Umbilical cord (tissue), 2 donors: Measurements from ENCODE around the gene SLC30A5. TPM values are rescaled to one million over a fixed set of nuclear protein-coding genes. Genes with fewer than 3 reads are reported as not detected.
A peak's percentile ranks its signal among the peaks of the same experiment; 100 is the strongest.
"Not testable (repeated sequence)": the region's sequence is repeated elsewhere in the genome, so short reads cannot be mapped to it uniquely, and the experiment has no call there.

Experiments used
- DNase-seq: peaks from one replicate; pipeline ENCODE4 v3.0.0-alpha.2; 2015; ENCODE audit warnings: low spot score
- total RNA-seq: library from RNA; depleted of rRNA; stranded (reverse); fragments of >200 nt; gene quantifications from one replicate; pipeline ENCODE4 v1.2.3, GENCODE V29; 2014; ENCODE audit warnings: low replicate concordance; ENCODE audit not compliant: insufficient read depth

SLC30A5 gene
- total RNA-seq, result 48.9 TPM

- peak; percentile 100 for DNase-seq
Observed at GRCh38 chr5:69093771-69094482, at the start of gene SLC30A5. Gene SLC30A5, plus strand, starts transcription at chr5:69094014. Its CDS starts 242 bp downstream, at chr5:69094256.

GRCh38 chr5:69045213-69045612 lies 48.6 kb upstream of the SLC30A5 start:
- DNase-seq, result not testable (repeated sequence)

DNA sequence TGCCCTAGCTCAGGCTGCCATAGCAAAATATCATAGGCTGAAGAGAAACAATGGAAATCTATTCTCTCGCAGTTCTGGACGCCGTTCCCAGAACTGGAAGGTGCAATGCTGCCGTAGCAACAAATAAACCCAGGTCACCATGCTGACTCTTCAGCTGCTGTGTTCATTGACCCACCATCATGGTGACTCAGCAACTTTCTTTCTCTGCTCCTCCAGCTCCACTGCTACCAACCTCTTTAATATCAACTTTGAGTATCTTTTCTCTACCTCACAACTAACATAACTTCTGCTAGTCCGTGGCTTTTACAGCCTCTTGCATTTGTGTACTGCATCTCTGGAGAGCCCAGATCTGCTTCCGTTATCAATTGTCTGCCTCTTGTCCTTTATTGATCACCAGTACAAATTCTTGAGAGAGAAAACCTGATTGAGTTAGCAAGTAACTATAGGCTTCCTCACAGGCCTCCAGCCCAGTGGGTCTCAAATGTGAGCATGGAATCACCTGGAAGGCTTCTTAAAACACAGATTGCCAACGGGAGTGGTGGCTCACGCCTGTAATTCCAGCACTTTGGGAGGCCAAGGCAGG lies 47.3 kb upstream of the SLC30A5 start:
- no peak for DNase-seq

DNA sequence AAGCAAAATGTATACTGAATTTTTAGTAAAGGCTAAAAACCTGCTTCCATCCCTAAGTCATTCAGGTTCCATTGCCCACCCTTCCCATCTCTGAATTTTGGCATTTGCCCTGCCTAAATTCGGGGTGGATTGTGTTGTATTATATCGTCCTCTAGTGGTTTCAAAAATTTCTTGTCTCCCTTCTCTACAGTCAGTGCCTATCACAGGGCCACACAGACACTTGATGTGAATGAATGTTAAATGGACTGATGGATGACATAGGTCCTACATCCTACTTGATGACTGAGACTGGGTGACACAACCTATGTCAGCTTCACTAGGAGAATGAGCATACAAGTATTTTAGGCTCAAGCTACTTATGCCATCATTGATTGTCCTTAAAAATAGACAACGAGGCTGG lies 45.6 kb upstream of the SLC30A5 start:
- peak; percentile 11 for DNase-seq

- DNase-seq, result no peak
Observed at GRCh38 chr5:69049151-69049550, 44.7 kb upstream of the SLC30A5 start.

GRCh38 chr5:69049796-69050195 lies 44.0 kb upstream of the SLC30A5 start:
- DNase-seq, result no peak

DNA sequence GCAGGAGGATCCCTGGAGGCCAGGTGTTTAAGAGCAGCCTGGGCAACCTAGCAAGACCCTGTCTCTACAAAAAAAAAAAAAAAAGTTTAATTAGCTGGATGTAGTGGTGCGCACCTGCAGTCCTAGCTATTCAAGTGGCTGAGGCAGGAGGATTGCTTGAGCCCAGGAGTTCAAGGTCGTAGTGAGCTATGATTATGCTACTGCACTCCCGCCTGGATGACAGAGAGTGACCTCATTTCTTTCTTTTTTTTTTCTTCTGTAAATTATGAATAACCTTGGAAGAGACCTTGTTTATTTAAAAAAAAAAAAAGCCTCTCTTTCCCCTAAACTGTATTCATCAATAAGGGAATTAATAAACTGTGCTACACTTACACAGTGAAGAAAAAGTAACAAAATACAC lies 43.6 kb upstream of the SLC30A5 start:
- DNase-seq, result no peak

- DNase-seq, result no peak
Observed at GRCh38 chr5:69052181-69052580, 41.6 kb upstream of the SLC30A5 start.

DNA sequence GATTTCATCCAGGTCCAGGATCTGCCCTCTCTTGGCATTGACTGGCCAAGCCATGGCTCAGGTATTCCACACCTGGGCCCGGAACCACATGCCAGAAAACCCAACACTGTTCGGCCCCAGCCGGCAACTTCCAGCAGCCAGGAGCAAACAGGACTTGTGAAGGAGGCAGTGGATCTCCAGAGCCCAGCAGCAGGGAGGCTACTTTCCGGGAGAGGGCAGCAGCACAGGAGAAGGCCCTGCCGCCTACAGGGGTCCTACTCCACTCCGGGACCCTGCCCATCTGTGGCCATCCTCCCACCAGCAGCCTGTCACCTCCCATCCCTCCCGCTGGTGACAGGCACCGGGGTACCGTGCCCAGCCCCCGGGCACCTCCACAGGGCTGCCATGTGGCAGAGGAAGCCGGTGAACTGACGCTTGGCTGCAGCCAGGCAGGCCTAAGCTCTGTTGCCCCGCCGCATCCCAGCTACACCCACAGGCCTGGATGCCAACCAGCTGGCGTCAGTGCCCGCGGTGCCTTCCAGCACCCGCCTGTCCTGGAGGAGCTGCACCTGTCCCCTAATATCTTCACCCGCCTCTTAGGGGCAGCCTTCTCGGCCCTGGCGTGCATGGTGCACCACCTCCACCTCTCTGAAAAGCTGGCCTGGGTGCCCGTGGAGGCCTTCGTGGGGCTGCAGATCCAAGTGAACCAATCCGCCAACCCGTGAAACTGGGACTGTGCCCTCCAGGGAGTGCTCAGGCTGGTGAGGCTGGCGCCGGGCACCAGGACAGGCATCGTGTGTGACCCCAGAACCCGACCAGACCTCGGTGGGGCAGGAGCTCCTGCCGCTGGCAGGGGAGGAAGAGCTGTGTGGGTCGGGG lies 18.9 kb upstream of the SLC30A5 start:
- no peak for DNase-seq

- DNase-seq, result no peak
Observed at GRCh38 chr5:69075522-69076179, 18.2 kb upstream of the SLC30A5 start.

- no peak for DNase-seq
Observed at GRCh38 chr5:69078921-69079540, 14.8 kb upstream of the SLC30A5 start.

DNA sequence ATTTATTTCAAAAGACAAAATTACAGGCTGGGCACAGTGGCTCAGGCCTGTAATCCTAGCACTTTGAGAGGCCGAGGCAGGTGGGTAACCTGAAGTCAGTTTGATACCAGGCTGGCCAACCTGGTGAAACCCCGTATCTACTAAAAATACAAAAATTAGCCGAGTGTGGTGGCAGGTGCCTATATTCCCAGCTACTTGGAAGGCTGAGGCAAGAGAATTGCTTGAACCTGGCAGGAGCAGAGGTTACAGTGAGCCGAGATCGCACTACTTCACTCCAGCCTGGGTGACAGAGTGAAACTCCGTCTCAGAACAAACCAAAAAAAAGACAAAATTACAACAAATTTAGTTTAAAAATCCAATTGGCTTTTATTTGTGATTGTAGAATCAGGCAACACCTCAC lies 14.3 kb upstream of the SLC30A5 start:
- no peak for DNase-seq

DNA sequence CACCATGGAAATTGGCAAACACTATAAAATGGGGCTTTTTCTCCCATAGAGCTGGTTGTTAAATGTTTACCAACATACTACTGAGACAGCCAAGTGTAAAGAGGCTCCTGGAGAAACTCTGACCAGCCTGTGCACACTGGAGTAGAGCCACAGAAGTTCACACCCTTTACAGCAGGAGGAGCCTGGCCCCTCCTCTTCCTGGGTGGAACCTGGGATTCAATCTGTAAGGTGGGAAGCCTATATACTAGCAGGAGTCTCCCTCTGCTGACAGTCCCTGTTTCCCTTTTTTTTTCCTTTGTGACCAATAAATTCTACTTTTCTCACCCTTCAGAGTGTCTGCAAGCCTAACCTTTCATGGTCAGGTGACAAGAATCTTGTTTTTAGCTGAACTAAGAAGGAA lies 10.4 kb upstream of the SLC30A5 start:
- DNase-seq, result no peak

DNA sequence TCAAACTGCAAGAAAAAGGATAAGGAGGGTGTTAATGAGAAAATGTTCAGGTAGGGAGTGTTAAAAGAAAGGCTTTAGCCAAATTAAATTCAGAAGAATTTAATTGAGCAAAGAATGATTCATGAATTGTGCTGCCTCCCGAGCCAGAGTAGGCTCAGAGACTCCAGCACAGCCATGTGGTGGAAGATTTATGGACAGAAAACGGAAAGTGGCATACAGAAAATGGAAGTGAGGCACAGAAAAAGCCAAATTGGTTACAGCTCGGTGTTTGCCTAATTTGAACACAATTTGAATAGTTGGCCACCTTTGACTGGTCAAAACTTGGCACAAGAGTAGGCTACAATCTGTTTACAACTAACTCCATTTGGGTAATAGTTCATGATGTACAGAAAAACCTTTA lies 9.6 kb upstream of the SLC30A5 start:
- no peak for DNase-seq

DNA sequence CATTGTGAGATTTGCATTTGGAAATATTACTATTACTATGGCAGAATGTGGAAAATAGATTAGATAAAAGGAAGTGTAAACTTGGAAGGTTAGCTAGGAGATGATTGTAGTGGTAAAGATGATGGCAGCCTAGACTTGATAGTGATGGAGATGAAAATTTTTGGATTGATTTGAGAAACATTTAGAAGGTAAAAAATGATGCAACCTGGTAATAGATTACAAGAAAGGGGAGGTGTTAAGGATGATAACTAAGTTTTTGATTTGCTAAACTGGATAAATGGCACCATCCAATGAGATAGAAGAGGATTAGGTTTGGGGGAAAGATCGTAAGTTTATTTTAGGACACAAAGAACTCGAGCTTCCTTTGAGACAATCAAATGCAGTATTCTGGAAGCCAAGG lies 8.9 kb upstream of the SLC30A5 start:
- no peak for DNase-seq

DNA sequence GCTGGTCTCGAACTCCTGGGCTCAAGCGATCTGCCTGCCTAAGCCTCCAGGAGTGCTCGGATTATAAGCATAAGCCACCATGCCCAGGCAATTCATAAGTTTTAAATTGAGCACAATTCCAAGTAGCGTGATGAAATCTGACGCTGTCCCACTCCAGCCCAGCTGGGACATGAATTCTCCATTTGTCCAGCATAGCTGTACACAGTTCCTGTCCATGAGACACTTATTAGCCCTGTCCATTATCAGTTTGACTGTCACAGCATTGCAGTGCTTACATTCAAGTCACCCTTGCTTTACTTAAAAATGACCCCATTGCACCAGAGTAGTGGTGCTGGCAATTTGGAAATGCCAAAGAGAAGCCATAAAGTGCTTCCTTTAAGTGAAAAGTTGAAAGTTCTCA lies 7.6 kb upstream of the SLC30A5 start:
- DNase-seq, result no peak

DNA sequence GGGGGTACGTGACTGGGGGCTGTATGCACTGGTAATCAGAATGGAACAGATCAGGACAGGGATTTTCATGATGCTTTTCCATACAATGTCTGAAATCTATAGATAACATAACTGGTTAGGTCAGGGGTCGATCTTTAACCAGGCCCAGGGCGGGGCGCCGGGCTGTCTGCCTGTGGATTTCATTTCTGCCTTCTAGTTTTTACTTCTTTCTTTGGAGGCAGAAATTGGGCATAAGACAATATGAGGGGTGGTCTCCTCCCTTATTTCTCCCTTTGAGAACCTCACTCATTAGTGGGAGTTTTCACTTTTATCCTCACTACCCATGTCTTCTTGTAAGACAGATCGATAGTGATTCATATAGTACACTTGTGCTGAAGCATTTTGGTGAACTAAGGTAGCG lies 5.8 kb upstream of the SLC30A5 start:
- DNase-seq, result not testable (repeated sequence)

- no peak for DNase-seq
Observed at GRCh38 chr5:69090158-69090557, 3.7 kb upstream of the SLC30A5 start.

DNA sequence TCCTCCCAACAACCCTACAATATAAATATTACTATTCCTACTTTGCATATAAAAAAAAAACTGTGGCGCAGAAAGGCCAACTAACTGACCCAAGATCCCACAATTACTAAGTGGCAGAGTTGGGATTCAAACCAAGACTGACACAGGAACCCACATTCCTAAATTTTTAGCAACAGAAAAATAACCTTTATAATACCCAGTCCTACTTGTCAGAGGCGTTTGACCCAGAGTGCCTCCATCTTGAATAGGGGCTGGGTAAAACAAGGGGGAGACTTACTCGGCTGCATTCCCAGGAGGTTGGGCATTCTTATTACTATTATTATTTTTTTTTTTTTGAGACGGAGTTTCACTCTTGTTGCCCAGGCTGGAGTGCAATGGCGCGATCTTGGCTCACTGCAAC lies 2.0 kb upstream of the SLC30A5 start:
- DNase-seq, result no peak

DNA sequence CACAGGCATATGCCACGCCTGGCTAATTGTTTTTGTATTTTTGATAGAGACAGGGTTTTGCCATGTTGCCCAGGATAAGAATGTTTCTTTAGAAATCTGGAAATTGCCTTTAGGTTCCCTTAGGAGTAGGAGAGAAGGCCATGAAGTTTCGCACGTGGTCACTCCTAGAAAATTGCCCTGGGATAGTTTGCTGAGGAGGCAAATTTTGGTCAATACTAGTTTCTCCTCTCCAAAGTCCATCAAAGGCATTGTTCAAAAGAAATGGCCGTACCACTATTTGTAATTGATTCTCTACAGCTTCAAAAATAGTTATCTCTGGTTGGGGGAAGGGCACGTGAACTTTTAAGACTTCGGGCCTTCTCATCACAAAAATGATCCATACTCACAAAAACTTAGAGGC lies 845 bp upstream of the SLC30A5 start:
- no peak for DNase-seq

DNA sequence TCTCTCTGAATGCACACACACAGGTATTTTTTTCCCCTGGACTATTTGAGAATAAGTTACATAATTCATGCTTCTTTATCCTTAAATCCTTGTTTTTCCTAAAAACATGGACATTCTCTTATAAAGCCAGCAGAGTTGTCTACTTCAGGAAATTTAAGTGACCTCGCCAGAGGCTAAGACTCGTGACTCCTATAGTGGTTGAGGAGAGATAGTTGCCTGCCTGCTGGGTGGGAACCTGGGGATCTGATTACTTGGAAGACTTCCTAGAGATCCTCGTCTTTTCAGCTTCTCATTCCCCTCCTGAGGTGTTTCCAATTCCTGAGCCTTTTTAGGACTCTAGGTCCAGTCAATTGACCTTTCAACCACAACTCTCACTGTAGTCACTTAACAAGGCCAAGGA lies 5.5 kb downstream of the SLC30A5 start:
- no peak for DNase-seq

GRCh38 chr5:69103521-69103920 lies 9.7 kb downstream of the SLC30A5 start:
- no peak for DNase-seq
